Measurements from ENCODE around the gene INO80C.

GRCh38 chr18:35451916-35452315, 45.8 kb downstream of the INO80C start:
- no peak for TF ChIP-seq SMAD4 (CRISPR knock-in tag; IDR thresholded peaks at IDR 0.05)
- TF ChIP-seq CTCF (IDR thresholded peaks at IDR 0.05), result no peak
- TF ChIP-seq OVOL2 (CRISPR knock-in tag; IDR thresholded peaks at IDR 0.05; ENCODE audit: borderline replicate concordance), result no peak
- TF ChIP-seq FOXP4 (CRISPR knock-in tag; IDR thresholded peaks at IDR 0.05), result no peak

All from WTC11 (cell line).